Lower lobe of right lung (tissue), 2 donors: ENCODE data around the gene PDZD2. TPM values are rescaled to one million over a fixed set of nuclear protein-coding genes. Genes with fewer than 3 reads are reported as not detected.

ENCODE experiments used
- ATAC-seq, 2 donors: fragments of 200-7000 bp; cut with Tn5 transposase; one replicate each; pipeline ENCODE4 v1.9.1; 2020 to 2022; ENCODE audit warnings: mild to moderate bottlenecking in 2 of 2, moderate library complexity in 2 of 2
- DNase-seq: peaks from one replicate; pipeline ENCODE4 v3.0.0-alpha.2; 2020
- H3K27ac ChIP-seq: fragments of 200-600 bp; one replicate; pipeline ENCODE4 v1.8.0; 2022
- H3K27me3 ChIP-seq: fragments of 200-600 bp; one replicate; pipeline ENCODE4 v1.8.0; 2022; ENCODE audit warnings: low read depth
- H3K36me3 ChIP-seq: fragments of 200-600 bp; one replicate; pipeline ENCODE4 v1.8.0; 2022; ENCODE audit warnings: mild to moderate bottlenecking
- H3K4me1 ChIP-seq: fragments of 200-600 bp; one replicate; pipeline ENCODE4 v1.8.0; 2022
- H3K4me3 ChIP-seq: fragments of 200-600 bp; one replicate; pipeline ENCODE4 v1.8.0; 2022; ENCODE audit warnings: mild to moderate bottlenecking
- H3K9me3 ChIP-seq: fragments of 200-600 bp; one replicate; pipeline ENCODE4 v1.8.0; 2022
- intact Hi-C: fragments of 100-400 bp; cut with DNase I; formaldehyde crosslinking; loops from one replicate; pipeline ENCODE4 v1.11.0; 2022
- total RNA-seq: library from RNA; stranded (reverse); fragmentation: NEBNext Ultra II Directional; extraction: Animal tissue kit (Norgen Biotek cat#: 25700); gene quantifications from one replicate; pipeline ENCODE4 v1.2.1, GENCODE V29; 2021
- TF ChIP-seq, protein P1 (sequence below): fragments of 200-600 bp; IDR thresholded peaks from one replicate; pipeline ENCODE4 v1.8.0; 2022; ENCODE audit warnings: antibody characterized with exemption, mild to moderate bottlenecking
- donor health status: DM: no; HTN: yes; CAD: no; lungs with severe emphysema.

The PDZD2 gene
- total RNA-seq, 1 donor from 2014 or later = 67.8 TPM

- H3K27ac ChIP-seq = no peak overlapping the region
- no peak overlapping the region for H3K4me3 ChIP-seq
- TF ChIP-seq, protein P1, sequence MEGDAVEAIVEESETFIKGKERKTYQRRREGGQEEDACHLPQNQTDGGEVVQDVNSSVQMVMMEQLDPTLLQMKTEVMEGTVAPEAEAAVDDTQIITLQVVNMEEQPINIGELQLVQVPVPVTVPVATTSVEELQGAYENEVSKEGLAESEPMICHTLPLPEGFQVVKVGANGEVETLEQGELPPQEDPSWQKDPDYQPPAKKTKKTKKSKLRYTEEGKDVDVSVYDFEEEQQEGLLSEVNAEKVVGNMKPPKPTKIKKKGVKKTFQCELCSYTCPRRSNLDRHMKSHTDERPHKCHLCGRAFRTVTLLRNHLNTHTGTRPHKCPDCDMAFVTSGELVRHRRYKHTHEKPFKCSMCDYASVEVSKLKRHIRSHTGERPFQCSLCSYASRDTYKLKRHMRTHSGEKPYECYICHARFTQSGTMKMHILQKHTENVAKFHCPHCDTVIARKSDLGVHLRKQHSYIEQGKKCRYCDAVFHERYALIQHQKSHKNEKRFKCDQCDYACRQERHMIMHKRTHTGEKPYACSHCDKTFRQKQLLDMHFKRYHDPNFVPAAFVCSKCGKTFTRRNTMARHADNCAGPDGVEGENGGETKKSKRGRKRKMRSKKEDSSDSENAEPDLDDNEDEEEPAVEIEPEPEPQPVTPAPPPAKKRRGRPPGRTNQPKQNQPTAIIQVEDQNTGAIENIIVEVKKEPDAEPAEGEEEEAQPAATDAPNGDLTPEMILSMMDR = no peak
- H3K27me3 ChIP-seq = no peaks in the 10 kb centered on the region
- H3K9me3 ChIP-seq = no peaks in the 10 kb centered on the region
- intact Hi-C loops = no loop called here
- peaks cover 7% of the 10 kb centered on the region for H3K4me1 ChIP-seq
- ATAC-seq (peak in 1 of 2 donors; percentile 25), DNase-seq (no peak)
- H3K36me3 ChIP-seq = no peaks in the 10 kb centered on the region
Measured at GRCh38 chr5:31880449-31880848, 241.5 kb downstream of the PDZD2 start.

DNA sequence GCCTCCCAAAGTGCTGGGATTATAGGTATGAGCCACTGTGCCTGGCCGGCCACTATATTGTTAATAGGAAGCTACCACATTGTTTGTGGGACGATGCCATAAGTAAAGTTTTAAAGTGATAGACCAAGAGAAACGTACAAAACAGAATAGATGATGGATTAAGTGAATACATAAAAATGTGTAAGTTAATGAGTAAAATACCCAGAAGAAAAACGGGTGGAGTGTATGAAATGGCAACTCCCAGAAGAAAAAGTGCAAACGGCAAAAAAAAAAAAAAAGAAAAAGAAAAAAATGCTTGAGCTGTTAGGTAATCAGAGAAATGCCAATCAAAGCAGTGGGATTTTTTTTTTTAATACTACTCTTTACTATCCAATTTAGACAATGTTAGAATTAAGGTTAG is 246.0 kb downstream of the PDZD2 start:
- H3K9me3 ChIP-seq = no peaks in the 10 kb centered on the region
- TF ChIP-seq, protein P1 = no peak
- DNase-seq = no peak
- ATAC-seq = no peak
- no peaks in the 10 kb centered on the region for H3K27me3 ChIP-seq
- H3K36me3 ChIP-seq = no peaks in the 10 kb centered on the region
- H3K27ac ChIP-seq = no peak overlapping the region
- intact Hi-C loops = no loop called here
- H3K4me1 ChIP-seq = peaks cover 23% of the 10 kb centered on the region
- H3K4me3 ChIP-seq = no peak overlapping the region

GRCh38 chr5:31886206-31886605 is 247.3 kb downstream of the PDZD2 start:
- Histone ChIP-seq H3K4me3 (no peak overlapping the region), H3K36me3 (no peaks in the 10 kb centered on the region), H3K9me3 (no peaks in the 10 kb centered on the region), H3K27me3 (no peaks in the 10 kb centered on the region), H3K4me1 (peaks cover 23% of the 10 kb centered on the region), H3K27ac (peak overlapping the region; percentile 25)
- ATAC-seq = peak; percentile 4 to 21
- DNase-seq = no peak
- TF ChIP-seq, protein P1 = no peak
- intact Hi-C loops = no loop called here

DNA sequence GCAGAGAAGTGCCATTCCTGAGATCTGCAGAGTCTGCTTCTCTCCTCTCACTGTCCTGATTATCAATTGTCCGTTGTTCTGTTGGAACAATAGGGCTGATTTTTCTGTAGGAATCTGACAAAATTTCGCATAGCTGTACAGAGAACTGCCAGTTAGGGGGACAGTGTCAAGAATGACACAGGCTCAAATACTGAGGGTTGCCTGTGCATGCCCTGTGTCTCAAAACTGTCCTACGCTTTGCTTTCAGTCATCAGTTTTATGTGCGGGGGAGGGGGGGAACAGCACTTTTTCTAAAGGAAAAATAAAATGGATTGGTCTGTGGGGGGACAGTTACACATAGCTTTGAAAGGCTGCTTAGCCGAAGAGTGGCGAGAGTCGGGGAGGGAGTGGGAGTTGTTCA is 248.6 kb downstream of the PDZD2 start:
- intact Hi-C loops = no loop called here
- Histone ChIP-seq H3K4me3 (no peak overlapping the region), H3K36me3 (no peaks in the 10 kb centered on the region), H3K27ac (no peak overlapping the region), H3K4me1 (peaks cover 23% of the 10 kb centered on the region), H3K9me3 (no peaks in the 10 kb centered on the region), H3K27me3 (no peaks in the 10 kb centered on the region)
- no peak for ATAC-seq
- DNase-seq = no peak
- TF ChIP-seq, protein P1 = no peak

DNA sequence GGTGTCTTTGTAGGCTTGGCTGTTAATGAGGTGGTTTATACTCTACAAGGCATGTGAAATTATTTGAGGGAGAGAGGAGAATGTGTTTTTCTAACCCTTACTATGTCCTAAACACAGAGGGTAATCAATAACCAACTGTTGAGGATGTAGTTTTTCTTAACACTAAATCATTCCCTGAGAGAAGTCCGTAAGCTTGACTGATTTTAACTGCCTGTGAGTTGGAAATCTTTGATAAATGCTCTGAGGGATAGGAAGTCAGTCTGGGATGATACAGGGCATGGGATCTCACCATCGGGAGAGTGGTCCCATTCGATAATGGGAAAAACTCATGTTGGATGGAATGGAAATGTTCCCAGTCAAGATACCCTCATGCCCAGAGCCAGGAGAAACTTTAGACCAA is 249.6 kb downstream of the PDZD2 start:
- H3K27me3 ChIP-seq = no peaks in the 10 kb centered on the region
- ATAC-seq = peak in 1 of 2 donors; percentile 6
- H3K9me3 ChIP-seq = no peaks in the 10 kb centered on the region
- H3K27ac ChIP-seq = no peak overlapping the region
- intact Hi-C loops = no loop called here
- no peak overlapping the region for H3K4me3 ChIP-seq
- H3K4me1 ChIP-seq = peaks cover 28% of the 10 kb centered on the region
- DNase-seq = no peak
- TF ChIP-seq, protein P1 = no peak
- H3K36me3 ChIP-seq = no peaks in the 10 kb centered on the region
